RKO (cell line): ENCODE results near the gene PDE8A.
"Not testable (repeated sequence)": the region's sequence is repeated elsewhere in the genome, so short reads cannot be mapped to it uniquely, and the experiment has no call there.

ENCODE experiments used
- DNase-seq: peaks from one replicate; pipeline ENCODE4 v3.0.0-alpha.2; 2016; ENCODE audit warnings: low spot score

PDE8A gene

GRCh38 chr15:85010386-85011159 lies 28.9 kb downstream of the PDE8A start:
- no peak for DNase-seq

GRCh38 chr15:85011160-85011571 lies 29.5 kb downstream of the PDE8A start:
- no peak for DNase-seq

- DNase-seq, result not testable (repeated sequence)
Measured at GRCh38 chr15:85011724-85012123, 30.1 kb downstream of the PDE8A start.

- DNase-seq, result no peak
Measured at GRCh38 chr15:85013785-85014184, 32.1 kb downstream of the PDE8A start.

GRCh38 chr15:85014932-85015331 lies 33.3 kb downstream of the PDE8A start:
- DNase-seq, result no peak

GRCh38 chr15:85016275-85016674 lies 34.6 kb downstream of the PDE8A start:
- no peak for DNase-seq

- no peak for DNase-seq
Measured at GRCh38 chr15:85019815-85020590, 38.3 kb downstream of the PDE8A start.

GRCh38 chr15:85021409-85021808 lies 39.8 kb downstream of the PDE8A start:
- DNase-seq, result no peak

- DNase-seq, result no peak
Measured at GRCh38 chr15:85022860-85023403, 41.3 kb downstream of the PDE8A start.

GRCh38 chr15:85024003-85024402 lies 42.3 kb downstream of the PDE8A start:
- no peak for DNase-seq

- DNase-seq, result peak; percentile 67
Measured at GRCh38 chr15:85024509-85025336, 43.1 kb downstream of the PDE8A start.

GRCh38 chr15:85025516-85026251 lies 44.0 kb downstream of the PDE8A start:
- no peak for DNase-seq

- DNase-seq, result no peak
Measured at GRCh38 chr15:85026304-85027032, 44.8 kb downstream of the PDE8A start.

GRCh38 chr15:85027033-85027380 lies 45.4 kb downstream of the PDE8A start:
- DNase-seq, result no peak

- no peak for DNase-seq
Measured at GRCh38 chr15:85027421-85027820, 45.8 kb downstream of the PDE8A start.

- no peak for DNase-seq
Measured at GRCh38 chr15:85028416-85028815, 46.8 kb downstream of the PDE8A start.

GRCh38 chr15:85029221-85029620 lies 47.6 kb downstream of the PDE8A start:
- no peak for DNase-seq

GRCh38 chr15:85030301-85030929 lies 48.8 kb downstream of the PDE8A start:
- peak; percentile 22 for DNase-seq

- DNase-seq, result no peak
Measured at GRCh38 chr15:85031086-85031943, 49.7 kb downstream of the PDE8A start.
